GM12892 (cell line): ENCODE measurements around the gene MINDY3.

ENCODE experiments used
- POLR2A ChIP-seq: IDR thresholded peaks from 2 replicates; pipeline ENCODE4 v1.6.1; 2011; ENCODE audit warnings: low read depth, low read length, control low read depth
- POLR2AphosphoS5 ChIP-seq: IDR thresholded peaks from 2 replicates; pipeline ENCODE4 v1.6.1; 2011; ENCODE audit warnings: low read depth, low read length, control low read depth
- TAF1 ChIP-seq: IDR thresholded peaks from 2 replicates; pipeline ENCODE4 v1.6.1; 2011; ENCODE audit warnings: low read depth, mild to moderate bottlenecking, control low read depth, low read length, borderline replicate concordance

GRCh38 chr10:15815242-15815885 is 44.9 kb downstream of the MINDY3 start:
- no peak for TF ChIP-seq POLR2A
- no peak for TF ChIP-seq TAF1
- TF ChIP-seq POLR2AphosphoS5, result no peak
